WERI-Rb-1 (cell line): ENCODE results near the gene TIMP3.

Experiments
- DNase-seq: peaks from one replicate; pipeline ENCODE4 v3.0.0-alpha.2; 2020
- H3K27ac ChIP-seq: fragments of 250-450 bp; sonication (Bioruptor Pico); 2 replicates; pipeline ENCODE4 v1.5.1; 2020; ENCODE audit warnings: mild to moderate bottlenecking, moderate library complexity
- H3K27me3 ChIP-seq: fragments of 250-450 bp; sonication (Bioruptor Pico); 2 replicates; pipeline ENCODE4 v1.5.1; 2021; ENCODE audit warnings: mild to moderate bottlenecking, low read depth, moderate library complexity; ENCODE audit not compliant: insufficient read depth, severe bottlenecking
- H3K36me3 ChIP-seq: fragments of 250-450 bp; sonication (Bioruptor Pico); 2 replicates; pipeline ENCODE4 v1.5.1; 2020; ENCODE audit warnings: mild to moderate bottlenecking, moderate library complexity
- H3K4me3 ChIP-seq: 2 replicates; pipeline ENCODE4 v1.5.1; 2011; ENCODE audit warnings: low read depth, mild to moderate bottlenecking, control low read depth, low read length
- H3K9me3 ChIP-seq: fragments of 250-450 bp; sonication (Bioruptor Pico); 2 replicates; pipeline ENCODE4 v1.5.1; 2021; ENCODE audit warnings: mild to moderate bottlenecking, moderate library complexity; ENCODE audit not compliant: severe bottlenecking
- CTCF ChIP-seq: IDR thresholded peaks from 2 replicates; pipeline ENCODE4 v1.5.1; 2011; ENCODE audit warnings: low read depth, mild to moderate bottlenecking, control low read depth, inconsistent platforms, low read length

TIMP3 gene

GRCh38 chr22:32880505-32880892 is 79.0 kb downstream of the TIMP3 start:
- no peak overlapping the region for H3K27ac ChIP-seq
- H3K36me3 ChIP-seq = no peaks in the 10 kb centered on the region
- no peak for DNase-seq
- no peak for TF ChIP-seq CTCF
- H3K27me3 ChIP-seq = no peaks in the 10 kb centered on the region
- H3K4me3 ChIP-seq = no peak overlapping the region
- H3K9me3 ChIP-seq = no peaks in the 10 kb centered on the region

- peak; percentile 73 for DNase-seq
- peak overlapping the region; percentile 40; the same call in 1 of the 2 replicates for H3K27ac ChIP-seq
- TF ChIP-seq CTCF = no peak
- H3K36me3 ChIP-seq = no peaks in the 10 kb centered on the region
- H3K27me3 ChIP-seq = no peaks in the 10 kb centered on the region
- no peak overlapping the region; the same call in 1 of the 2 replicates for H3K4me3 ChIP-seq
- no peaks in the 10 kb centered on the region for H3K9me3 ChIP-seq
Observed at GRCh38 chr22:32880893-32881596, 79.5 kb downstream of the TIMP3 start.

GRCh38 chr22:32882360-32882755 is 80.9 kb downstream of the TIMP3 start:
- no peaks in the 10 kb centered on the region for H3K9me3 ChIP-seq
- H3K36me3 ChIP-seq = no peaks in the 10 kb centered on the region
- no peak for TF ChIP-seq CTCF
- no peak for DNase-seq
- H3K27ac ChIP-seq = no peak overlapping the region
- no peaks in the 10 kb centered on the region for H3K27me3 ChIP-seq
- no peak overlapping the region for H3K4me3 ChIP-seq

- no peak overlapping the region for H3K27ac ChIP-seq
- no peaks in the 10 kb centered on the region for H3K27me3 ChIP-seq
- H3K9me3 ChIP-seq = no peaks in the 10 kb centered on the region
- no peaks in the 10 kb centered on the region for H3K36me3 ChIP-seq
- DNase-seq = no peak
- TF ChIP-seq CTCF = no peak
- H3K4me3 ChIP-seq = no peak overlapping the region
Observed at GRCh38 chr22:32882774-32883530, 81.4 kb downstream of the TIMP3 start.

GRCh38 chr22:32887324-32887980 is 85.9 kb downstream of the TIMP3 start:
- H3K36me3 ChIP-seq = no peaks in the 10 kb centered on the region
- no peaks in the 10 kb centered on the region for H3K9me3 ChIP-seq
- no peak overlapping the region for H3K27ac ChIP-seq
- no peak for TF ChIP-seq CTCF
- no peak for DNase-seq
- no peak overlapping the region for H3K4me3 ChIP-seq
- no peaks in the 10 kb centered on the region for H3K27me3 ChIP-seq
